ENCODE data around the gene NCMAP.
"Not testable (repeated sequence)": the region's sequence is repeated elsewhere in the genome, so short reads cannot be mapped to it uniquely, and the experiment has no call there.

The NCMAP gene

DNA sequence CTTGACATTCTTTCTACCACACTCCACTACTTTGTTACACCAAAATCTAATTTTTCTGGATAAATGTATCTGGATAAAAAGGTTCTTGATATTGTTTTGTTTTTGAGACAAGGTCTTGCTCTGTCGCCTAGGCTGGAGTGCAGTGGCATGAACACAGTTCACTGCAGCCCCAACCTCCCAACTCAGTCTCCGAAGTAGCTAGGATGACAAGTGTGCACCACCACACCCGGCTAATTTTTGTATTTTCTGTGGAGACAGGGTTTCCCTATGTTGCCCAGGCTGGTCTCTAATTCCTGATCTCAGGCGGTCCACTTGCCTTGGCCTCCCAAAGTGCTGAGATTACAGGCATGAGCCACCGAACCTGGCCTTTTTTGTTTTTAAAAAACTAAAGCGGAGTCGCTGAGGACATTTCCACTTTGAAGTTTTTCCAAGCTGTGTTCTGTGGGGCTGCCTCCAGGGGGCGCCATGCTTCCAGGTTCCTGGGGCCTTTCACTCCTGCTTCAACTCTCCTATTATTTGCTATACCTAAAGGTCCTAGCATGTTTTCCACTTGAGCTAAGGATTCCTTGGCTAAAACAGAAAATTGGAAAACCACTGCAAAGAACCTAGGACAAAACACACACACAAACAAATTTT is 14.1 kb upstream of the NCMAP start:
- no peak for DNase-seq (ENCODE audit: low read depth in 2 of 2)

DNA sequence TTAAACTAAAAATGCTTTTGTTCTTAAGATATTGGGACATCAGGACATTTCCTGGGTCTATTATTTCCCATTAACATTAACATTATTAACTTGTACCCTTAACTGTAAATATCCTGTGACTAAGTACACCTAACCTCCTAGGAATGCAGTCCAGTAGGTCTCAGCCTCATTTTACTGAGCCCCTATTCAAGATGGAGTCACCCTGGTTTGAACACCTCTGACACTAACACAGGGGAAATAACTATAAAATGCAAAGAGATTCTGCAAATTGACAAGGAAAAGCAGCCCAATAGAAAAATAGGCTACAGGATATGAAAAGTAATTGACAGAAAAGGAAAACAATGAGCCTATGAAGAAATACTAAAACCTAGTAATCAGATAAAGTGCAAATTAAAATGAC is 11.6 kb upstream of the NCMAP start:
- DNase-seq (ENCODE audit: low read depth in 2 of 2): no peak

DNA sequence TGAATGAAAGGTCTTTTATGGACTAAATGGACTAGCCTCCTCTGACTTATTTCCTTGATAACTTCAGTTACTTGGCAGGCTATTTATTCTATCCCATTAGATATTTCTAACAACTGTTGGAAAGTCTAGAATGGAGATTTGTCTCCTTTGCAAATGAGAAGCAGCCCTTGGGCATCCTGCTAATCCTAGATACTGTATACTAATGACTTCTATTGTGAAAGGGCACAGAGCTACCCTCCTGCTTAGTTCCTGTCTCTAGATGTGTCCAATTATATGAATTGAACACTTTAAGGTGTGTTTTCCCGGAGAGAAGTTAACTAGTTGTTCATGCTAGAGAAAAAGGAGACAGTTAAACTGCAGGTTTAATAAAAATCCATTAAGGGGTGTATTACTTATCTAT is 10.2 kb upstream of the NCMAP start:
- DNase-seq (ENCODE audit: low read depth in 2 of 2): no peak

DNA sequence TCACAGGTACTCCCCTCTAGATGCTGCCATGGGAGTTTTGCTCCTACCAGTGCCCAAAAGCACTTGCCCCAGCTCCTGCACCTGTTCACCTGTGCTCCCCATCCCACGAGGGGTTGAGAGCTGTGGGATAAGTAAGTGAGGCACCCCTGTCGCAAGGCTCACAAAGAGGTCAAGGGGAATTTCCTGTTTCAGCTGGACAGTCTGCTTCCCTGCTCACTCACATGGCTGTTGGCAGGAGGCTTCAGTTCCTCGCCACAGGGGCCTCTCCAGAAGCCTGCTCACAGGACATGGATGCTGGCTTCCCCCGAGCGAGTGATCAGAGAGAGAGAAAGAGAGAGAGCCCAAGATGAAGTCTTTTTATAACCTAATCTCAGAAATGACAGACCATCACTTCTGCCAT is 8.7 kb upstream of the NCMAP start:
- DNase-seq (ENCODE audit: low read depth in 2 of 2): no peak

DNA sequence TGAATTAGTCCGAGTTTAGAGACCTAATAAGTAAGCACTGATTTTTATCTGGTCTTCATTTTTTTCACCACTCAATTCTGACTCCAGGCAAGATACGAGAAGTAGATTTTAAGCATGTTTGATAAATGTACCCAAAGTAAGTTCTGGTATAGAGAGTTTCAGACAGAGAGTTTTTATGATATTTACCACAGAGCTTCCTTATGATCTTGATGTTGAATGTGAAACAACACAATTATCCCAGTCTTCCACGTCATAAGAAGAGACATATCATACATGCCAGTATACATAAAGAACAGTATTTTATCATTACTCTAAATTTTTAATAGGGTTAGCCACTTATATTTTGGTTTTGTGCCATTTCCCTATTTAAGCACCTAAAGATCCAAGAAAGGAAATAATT is 7.8 kb upstream of the NCMAP start:
- DNase-seq (ENCODE audit: low read depth in 2 of 2): no peak

DNA sequence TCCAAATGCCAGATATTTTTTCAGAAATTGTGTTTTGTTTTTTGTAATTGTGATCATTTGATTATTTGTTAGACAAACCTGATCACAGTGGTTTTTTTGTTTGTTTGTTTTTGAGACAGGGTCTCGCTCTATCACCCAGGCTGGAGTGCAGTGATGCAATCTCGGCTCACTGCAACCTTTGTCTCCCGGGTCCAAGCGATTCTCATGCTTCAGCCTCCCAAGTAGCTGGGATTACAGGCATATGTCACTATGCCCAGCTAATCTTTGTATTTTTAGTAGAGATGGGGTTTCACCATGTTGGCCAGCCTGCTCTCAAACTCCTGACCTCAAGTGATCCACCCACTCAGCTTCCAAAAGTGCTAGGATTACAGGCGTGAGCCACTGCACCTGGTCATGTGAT is 6.7 kb upstream of the NCMAP start:
- DNase-seq (ENCODE audit: low read depth in 2 of 2): not testable (repeated sequence)

DNA sequence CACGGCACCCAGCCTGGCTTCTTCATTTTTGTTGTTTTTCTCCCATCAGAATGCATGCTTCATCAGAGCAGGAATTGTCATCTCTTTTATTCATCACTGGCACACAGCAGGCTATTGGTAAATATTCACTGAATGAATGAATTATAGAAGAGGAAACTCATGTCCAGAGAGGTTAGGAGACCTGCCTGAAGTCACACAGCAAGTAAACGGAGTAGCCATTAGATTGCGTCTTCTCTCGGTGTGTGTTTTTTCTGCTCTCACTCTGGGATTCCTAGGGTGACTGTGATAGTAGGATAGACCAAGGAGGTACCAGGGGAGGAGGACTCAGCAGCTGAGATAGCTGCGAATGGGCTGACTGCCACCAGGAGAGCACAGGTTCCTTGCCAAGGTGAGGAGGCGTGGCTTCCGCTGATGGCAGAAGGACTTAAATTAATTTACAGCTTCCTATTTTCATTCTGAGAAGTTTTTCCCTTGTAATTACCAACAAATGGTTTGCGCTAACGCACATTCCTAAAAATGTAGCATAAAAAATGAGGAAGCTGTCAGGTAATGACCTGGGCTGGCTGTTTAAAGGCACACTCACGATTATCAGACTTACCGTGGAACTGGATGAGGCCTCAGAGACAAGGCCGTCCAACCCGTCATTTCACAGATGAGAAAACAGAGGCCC is 4.5 kb upstream of the NCMAP start:
- DNase-seq (ENCODE audit: low read depth in 2 of 2): no peak

DNA sequence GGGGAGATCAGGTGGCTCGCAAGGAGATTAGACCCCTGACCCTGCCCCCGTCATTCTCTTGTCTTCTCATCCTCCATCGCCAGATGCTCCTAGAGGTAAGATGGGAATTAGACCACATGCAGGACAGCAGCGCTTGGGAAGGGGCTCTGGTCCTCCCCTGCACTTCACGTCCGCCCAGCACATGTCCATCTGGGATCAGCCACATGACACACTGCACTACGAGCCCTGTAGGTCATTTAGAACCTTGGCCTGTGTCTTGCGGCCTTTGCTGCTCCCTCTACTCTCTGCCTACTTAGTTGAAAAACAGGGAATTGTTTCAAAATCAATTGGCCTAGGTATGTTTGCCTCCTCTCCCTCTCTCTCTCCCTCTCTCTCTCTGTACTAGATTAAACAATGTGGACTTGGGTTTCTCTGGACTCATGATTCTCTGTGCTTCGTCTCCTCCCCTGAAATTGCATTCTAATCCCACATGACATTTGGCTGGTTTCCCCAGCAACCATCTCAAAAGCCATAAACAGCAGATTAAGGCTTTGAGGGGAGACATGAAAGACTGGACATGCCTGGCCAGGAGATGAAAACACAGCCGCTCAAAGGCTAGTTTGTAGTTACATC is 3.8 kb upstream of the NCMAP start:
- no peak for DNase-seq (ENCODE audit: low read depth in 2 of 2)

DNA sequence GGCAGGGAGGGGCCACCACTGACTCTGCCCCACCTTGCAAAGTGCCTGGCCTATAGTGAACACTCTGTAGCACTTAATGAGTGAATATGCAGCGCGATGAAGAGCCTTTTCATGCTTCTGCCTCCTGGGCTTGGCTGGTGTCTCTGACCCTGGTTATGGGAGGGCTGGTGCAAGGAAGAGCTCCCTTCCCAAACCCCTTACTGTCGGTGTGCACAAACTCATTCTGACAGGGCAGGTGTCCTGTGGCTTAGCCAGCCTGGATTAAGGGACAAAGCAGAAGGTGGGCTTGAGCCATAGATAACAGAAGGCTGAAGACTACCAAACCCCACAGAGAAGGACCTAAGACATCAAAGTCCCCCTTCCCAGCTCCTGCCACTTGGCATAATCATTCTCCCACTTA is 2.0 kb upstream of the NCMAP start:
- DNase-seq (ENCODE audit: low read depth in 2 of 2): no peak

DNA sequence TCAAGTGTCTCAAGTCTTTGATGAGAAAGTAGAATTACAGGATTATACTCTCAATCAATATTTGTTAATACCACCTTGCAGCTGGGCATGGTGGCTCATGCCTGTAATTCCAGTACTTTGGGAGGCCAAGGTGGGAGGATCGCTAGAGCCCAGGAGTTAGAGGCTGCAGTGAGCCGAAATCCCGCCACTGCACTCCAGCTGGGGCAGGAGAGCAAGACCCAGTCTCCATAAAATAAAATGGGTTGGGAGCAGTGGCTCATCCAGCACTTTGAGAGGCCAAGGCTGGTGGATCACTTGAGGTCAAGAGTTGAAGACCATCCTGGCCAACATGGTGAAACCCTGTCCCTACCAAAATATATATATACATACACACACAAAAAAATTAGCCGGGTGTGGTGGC is 1.2 kb upstream of the NCMAP start:
- DNase-seq (ENCODE audit: low read depth in 2 of 2): no peak

DNA sequence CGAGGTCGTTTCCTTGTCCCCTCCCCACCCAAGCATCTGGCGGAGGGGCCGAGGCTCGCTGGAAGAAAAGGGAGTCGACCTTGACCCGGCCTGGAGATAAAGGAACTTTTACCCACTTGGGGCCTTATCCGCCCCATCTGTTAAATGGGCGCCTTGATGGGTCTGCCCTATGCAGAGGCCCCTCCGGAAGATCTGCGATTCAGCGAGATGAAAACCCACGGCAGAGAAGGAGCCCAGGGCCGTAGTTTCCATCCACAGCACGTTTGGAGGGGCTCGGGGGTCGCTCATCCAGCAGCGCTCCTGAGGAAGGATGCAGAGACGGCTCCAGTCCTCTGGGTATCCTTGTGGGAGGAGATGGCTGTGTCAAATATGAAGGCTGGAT is 518 bp downstream of the NCMAP start:
- no peak for DNase-seq (ENCODE audit: low read depth in 2 of 2)

DNA sequence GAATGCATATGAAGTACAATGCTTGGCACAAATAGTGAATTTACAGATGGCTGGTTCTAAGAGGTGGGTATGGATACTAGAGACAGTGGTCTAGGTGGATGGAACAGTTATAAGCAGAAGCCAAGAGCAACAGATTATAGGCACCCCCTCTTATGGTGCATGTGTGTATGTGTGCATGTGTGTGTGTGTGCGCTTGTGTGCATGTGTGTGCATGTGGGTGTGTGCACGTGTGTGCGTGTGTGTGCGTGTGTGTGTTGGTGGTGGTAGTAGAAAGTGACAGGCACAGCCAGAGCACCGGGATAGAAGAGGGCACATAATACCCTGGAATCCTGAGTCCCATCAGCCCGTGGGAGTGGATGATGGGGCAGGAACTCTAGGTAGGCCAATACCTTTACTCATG is 1.3 kb downstream of the NCMAP start:
- DNase-seq (ENCODE audit: low read depth in 2 of 2): no peak

DNA sequence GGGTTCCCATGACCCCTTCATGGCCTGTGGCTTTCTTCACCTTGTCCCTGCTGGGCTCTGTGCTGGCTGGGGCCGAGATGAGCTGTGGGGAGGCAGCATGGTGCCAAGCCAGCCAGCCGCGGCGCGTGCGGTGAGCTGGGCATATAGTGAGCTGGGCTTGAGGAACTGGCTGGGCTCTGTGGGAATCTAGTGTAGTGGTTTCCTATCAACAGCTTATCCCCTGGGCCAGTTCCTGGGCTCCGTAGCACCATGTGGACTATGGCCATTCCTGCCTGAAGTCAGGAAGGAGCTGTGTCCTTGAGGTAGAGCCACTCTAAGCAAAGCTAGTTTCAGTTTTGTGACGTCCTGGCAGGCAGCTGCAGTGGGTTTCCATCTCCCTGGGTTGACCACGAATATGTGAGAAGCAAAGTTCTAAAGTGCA is 1.8 kb downstream of the NCMAP start:
- DNase-seq (ENCODE audit: low read depth in 2 of 2): no peak

DNA sequence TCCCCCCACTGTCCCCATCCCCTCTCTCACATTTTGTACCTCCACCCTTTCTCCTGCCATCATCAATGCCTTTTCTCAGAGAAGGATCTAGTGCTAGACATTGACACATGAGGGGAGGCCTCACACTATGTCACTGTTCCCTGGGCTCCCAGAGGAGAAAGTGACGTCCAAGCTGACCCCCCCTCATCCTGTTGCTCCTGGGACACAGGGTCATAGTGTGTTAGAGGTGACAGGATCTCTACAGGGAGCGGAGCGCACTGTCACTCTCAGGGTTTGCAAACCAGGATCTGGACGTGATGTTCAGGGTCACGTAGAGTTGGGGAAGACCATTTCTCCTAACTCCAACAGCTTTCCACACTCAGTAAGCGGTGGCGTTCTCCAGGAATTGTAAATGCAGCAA is 2.6 kb downstream of the NCMAP start:
- no peak for DNase-seq (ENCODE audit: low read depth in 2 of 2)

DNA sequence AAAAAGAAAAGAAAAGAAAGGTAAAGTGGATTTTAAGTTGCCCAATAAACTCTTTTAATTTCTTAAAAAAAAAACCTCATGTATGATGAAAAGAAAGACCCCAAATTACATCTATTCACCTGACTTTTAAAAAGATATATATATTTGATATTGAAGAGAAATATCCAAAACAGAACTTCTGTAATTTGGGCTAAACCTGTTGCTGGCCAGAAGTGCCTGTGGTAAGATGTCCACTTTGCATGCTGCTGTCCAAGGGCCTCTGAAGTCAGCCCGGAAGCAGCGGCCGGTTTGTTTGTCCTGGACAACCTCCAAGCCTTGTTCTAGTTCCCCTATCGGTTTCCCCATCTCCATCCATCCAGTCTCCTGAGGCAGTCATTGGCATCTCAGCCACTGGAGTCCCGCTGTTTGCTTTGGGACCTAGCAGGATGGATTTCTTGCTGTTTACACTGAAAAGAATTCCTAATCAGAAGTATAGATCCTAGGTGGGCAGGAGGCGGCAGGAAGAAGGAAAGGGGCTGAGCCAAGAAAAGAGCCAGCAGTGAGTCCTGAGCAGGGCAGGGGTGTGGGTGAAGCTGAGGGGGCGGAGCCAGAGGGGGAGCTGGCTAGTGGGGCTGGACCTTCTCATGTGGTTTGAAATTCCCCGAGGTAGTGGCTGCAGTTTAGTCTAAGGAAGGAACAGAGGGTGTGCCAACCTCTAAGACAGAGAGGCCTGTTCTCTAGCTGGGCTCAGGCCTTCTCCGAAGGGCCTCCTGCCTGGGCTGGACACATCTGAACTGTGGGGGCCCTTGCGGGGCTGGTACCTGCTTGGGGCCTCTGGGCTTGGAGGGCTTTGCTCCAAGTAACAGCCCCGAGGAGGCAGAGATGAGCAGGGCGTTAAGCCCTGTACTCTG is 3.3 kb downstream of the NCMAP start:
- DNase-seq (ENCODE audit: low read depth in 2 of 2): no peak

DNA sequence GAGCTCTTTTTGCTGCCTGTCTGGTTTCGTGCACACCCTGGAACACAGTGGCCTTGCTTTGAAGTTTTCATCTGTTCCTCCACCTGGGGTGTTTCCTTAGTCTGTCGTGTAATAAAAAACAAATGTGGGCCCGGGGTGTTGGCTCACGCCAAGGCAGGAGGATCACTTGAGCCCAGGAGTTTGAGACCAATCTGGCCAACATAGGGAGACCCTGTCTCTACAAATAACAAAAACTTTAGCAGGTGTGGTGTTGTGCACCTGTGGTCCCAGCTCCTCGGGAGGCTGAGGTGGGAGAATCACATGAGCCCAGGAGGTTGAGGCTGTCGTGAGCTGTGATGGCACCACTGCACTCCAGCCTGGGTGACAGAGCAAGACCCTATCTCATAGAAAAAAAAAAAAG is 4.5 kb downstream of the NCMAP start:
- DNase-seq (ENCODE audit: low read depth in 2 of 2): no peak

DNA sequence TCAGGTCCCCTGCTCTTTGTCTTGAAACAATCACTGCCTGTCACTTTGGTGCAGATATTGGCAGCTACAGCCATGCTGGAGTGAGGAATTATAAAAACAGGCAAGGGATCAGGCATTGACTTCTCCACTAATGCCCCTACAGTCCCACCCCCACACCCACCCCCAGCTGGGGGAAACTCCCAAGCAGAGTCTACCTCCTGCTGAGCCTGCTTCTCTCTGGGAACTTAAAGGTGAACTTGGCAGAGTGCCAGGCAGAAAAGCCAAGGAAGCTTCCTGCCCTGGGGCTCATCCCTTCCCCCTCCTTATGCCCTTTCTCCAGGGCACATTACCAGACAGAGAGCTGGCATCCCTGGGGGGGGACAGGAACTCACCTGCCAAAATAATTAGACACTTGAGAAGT is 6.7 kb downstream of the NCMAP start:
- DNase-seq (ENCODE audit: low read depth in 2 of 2): no peak

DNA sequence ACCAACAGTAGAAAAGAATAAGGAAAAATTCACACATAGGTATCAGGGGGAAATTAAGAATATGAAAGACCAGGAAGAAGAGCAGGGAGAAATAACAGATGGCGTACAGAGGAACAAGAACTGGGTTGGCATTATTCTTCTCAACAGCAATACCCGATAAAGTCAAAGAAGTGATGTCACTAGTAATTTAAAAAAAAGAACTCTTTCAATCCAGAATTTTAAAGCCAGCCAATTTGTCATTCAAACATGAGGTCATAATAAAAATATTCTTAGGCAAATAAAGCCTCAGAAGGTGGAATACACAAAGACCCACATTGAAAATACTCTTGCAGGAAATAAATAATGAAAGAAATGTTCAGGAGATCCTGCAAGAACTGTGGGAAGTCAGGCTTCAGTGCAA is 8.8 kb downstream of the NCMAP start:
- no peak for DNase-seq (ENCODE audit: low read depth in 2 of 2)

DNA sequence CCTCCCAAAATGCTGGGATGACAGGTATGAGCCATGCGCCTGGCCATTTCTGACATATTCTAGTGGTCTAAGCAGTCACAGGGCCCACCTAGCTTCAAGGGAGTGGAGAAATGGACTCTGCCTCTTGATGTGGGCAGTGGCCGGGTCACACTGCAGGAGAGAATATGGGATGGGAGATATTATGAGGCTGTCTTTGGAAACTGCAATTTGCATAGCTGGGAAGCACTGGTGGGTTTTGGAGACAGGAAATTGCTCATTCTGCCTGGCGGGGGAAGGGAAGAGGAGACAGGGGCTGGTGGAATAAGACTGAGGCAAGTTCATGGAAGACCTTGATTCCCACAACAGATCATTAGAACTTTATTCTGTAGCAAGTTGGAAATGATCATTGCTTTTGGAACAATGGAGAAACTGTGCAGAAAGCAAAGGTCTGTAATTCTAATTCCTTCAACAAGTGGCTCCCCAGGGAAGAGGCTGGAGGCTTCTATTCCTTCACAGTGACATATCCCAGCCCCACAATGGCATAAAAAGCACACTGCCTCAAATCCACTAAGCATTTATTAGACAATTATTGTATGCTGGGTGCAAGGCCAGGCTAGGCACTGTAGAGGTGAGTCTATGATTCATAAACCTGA is 10.5 kb downstream of the NCMAP start:
- no peak for DNase-seq (ENCODE audit: low read depth in 2 of 2)

DNA sequence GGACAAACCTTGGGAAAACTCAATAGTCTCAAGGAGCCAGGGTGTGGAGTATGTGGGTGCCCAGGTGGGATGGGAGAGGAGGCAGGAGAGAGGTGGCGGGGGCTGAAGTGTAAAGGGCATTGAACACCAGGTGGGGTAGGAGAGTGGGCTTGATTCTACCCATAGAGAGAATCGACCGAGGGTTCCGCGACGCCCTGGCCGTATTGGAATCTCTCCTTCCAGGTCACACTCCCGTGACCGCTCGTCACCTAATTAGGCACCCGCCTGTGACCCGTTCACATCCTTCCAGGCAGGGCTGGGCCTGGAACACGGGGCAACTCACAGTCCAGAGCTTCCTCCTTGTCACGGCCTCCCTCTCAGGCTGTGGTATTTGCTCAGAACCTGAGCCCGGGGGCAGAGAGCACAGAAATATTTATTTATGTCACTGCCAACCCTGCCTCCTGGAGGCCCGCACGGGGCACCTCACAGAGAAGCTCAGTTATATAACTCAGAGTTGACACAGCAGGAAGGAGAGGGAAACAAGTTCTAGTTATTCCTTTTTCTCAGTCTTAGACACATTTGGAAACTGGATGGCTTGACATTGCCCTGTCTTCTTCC is 12.0 kb downstream of the NCMAP start:
- no peak for DNase-seq (ENCODE audit: low read depth in 2 of 2)

DNA sequence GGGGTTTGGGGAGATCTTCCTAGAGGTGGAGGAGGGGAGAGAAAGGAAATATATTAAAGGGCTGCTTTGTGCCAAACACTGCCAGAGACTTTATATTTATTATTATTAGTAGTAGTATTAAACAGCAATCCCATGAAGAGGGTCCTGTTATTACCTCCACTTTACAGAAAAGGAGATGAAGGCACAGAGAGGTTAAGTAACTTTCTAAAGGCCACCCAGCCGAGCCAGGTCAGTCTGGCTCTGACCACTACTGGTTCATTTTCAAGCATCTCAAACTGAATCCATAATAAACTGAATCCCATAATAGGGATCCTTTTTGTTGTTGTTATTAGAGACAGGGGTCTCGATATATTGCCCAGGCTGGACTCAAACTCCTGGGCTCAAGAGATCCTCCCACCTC is 12.6 kb downstream of the NCMAP start:
- no peak for DNase-seq (ENCODE audit: low read depth in 2 of 2)

Measured in stimulated activated CD4-positive, alpha-beta T cell treated with anti-CD3 and anti-CD28 coated beads, Interleukin-4, amount 100 ng/mL, for 48 hours (primary cell).